ENCODE measurements around the gene MUSK. TPM values are rescaled to one million over a fixed set of nuclear protein-coding genes. Genes with fewer than 3 reads are reported as not detected.

MUSK gene
- total RNA-seq, 1 donor from 2014 or later: 3.7 TPM

GRCh38 chr9:110669433-110669832, 842 bp downstream of the MUSK start:
- Histone ChIP-seq H3K27me3 (no peaks in the 10 kb centered on the region), H3K27ac (peak overlapping the region; percentile 37), H3K4me3 (peak overlapping the region; percentile 33), H3K9me3 (no peaks in the 10 kb centered on the region), H3K36me3 (no peaks in the 10 kb centered on the region), H3K4me1 (no peaks in the 10 kb centered on the region)
- DNase-seq (no peak), ATAC-seq (peak; percentile 42)
- intact Hi-C loops (cut with DNase I): no loop called here
- TF ChIP-seq CTCF (IDR thresholded peaks at IDR 0.05): no peak

GRCh38 chr9:110671849-110672248, 3.3 kb downstream of the MUSK start:
- no peak overlapping the region for H3K4me3 ChIP-seq
- H3K4me1 ChIP-seq: no peaks in the 10 kb centered on the region
- no peak for ATAC-seq
- intact Hi-C loops (cut with DNase I): no loop called here
- no peaks in the 10 kb centered on the region for H3K27me3 ChIP-seq
- no peak overlapping the region for H3K27ac ChIP-seq
- no peaks in the 10 kb centered on the region for H3K36me3 ChIP-seq
- no peaks in the 10 kb centered on the region for H3K9me3 ChIP-seq
- TF ChIP-seq CTCF (IDR thresholded peaks at IDR 0.05): no peak
- no peak for DNase-seq

GRCh38 chr9:110672873-110673510, 4.4 kb downstream of the MUSK start:
- Histone ChIP-seq H3K27ac (no peak overlapping the region), H3K27me3 (no peaks in the 10 kb centered on the region), H3K4me3 (no peak overlapping the region), H3K36me3 (no peaks in the 10 kb centered on the region), H3K4me1 (no peaks in the 10 kb centered on the region), H3K9me3 (no peaks in the 10 kb centered on the region)
- ATAC-seq (peak; percentile 43), DNase-seq (no peak)
- no peak for TF ChIP-seq CTCF (IDR thresholded peaks at IDR 0.05)
- intact Hi-C loops (cut with DNase I): no loop called here

GRCh38 chr9:110687497-110687896, 18.9 kb downstream of the MUSK start:
- H3K27me3 ChIP-seq: no peaks in the 10 kb centered on the region
- no peak overlapping the region for H3K27ac ChIP-seq
- no peaks in the 10 kb centered on the region for H3K4me1 ChIP-seq
- TF ChIP-seq CTCF (IDR thresholded peaks at IDR 0.05): no peak
- no peaks in the 10 kb centered on the region for H3K9me3 ChIP-seq
- DNase-seq: no peak
- intact Hi-C loops (cut with DNase I): no loop called here
- no peak for ATAC-seq
- no peak overlapping the region for H3K4me3 ChIP-seq
- no peaks in the 10 kb centered on the region for H3K36me3 ChIP-seq

- no peaks in the 10 kb centered on the region for H3K9me3 ChIP-seq
- no peak for TF ChIP-seq CTCF (IDR thresholded peaks at IDR 0.05)
- no peaks in the 10 kb centered on the region for H3K27me3 ChIP-seq
- no peaks in the 10 kb centered on the region for H3K36me3 ChIP-seq
- no peak for DNase-seq
- intact Hi-C loops (cut with DNase I): no loop called here
- no peak overlapping the region for H3K27ac ChIP-seq
- no peaks in the 10 kb centered on the region for H3K4me1 ChIP-seq
- ATAC-seq: no peak
- H3K4me3 ChIP-seq: no peak overlapping the region
These were observed 19.7 kb downstream of the MUSK start for GRCh38 chr9:110688329-110688728.

Data from upper lobe of right lung (tissue), 1 donor.